RWPE2 (cell line): Measurements from ENCODE around the gene CPOX.

Experiments used
- ATAC-seq: fragments of 200-7000 bp; cut with Tn5 transposase; 3 replicates; pipeline ENCODE4 v1.9.1; 2021; ENCODE audit warnings: low read depth
- DNase-seq: peaks from one replicate; pipeline ENCODE4 v3.0.0-alpha.2; 2020; ENCODE audit warnings: low spot score
- H3K27ac ChIP-seq: fragments of 450-650 bp; 2 replicates; pipeline ENCODE4 v1.5.1; 2017; ENCODE audit warnings: mild to moderate bottlenecking; ENCODE audit not compliant: poor library complexity, severe bottlenecking
- H3K27me3 ChIP-seq: fragments of 250-450 bp; sonication (Bioruptor Pico); 2 replicates; pipeline ENCODE4 v1.5.1; 2021; ENCODE audit warnings: mild to moderate bottlenecking, moderate library complexity; ENCODE audit not compliant: insufficient read depth, poor library complexity, severe bottlenecking
- H3K36me3 ChIP-seq: fragments of 250-450 bp; sonication (Bioruptor Pico); 2 replicates; pipeline ENCODE4 v1.5.1; 2020; ENCODE audit warnings: low read depth, mild to moderate bottlenecking, moderate library complexity
- H3K4me1 ChIP-seq: fragments of 250-450 bp; sonication (Bioruptor Pico); 2 replicates; pipeline ENCODE4 v1.5.1; 2021; ENCODE audit warnings: mild to moderate bottlenecking, moderate library complexity; ENCODE audit not compliant: insufficient read depth, poor library complexity, severe bottlenecking
- H3K4me3 ChIP-seq: fragments of 250-450 bp; sonication (Bioruptor Pico); 2 replicates; pipeline ENCODE4 v1.5.1; 2021; ENCODE audit warnings: mild to moderate bottlenecking, moderate library complexity; ENCODE audit not compliant: severe bottlenecking
- H3K9me3 ChIP-seq: fragments of 250-450 bp; sonication (Bioruptor Pico); 2 replicates; pipeline ENCODE4 v1.5.1; 2021; ENCODE audit warnings: mild to moderate bottlenecking, moderate library complexity; ENCODE audit not compliant: severe bottlenecking
- CTCF ChIP-seq: fragments of 450-650 bp; IDR thresholded peaks from one replicate; pipeline ENCODE4 v1.5.1; 2017; ENCODE audit warnings: mild to moderate bottlenecking, moderate library complexity; ENCODE audit not compliant: poor library complexity, severe bottlenecking

The CPOX gene

GRCh38 chr3:98600412-98601095 lies 7.1 kb upstream of the CPOX start:
- no peak for ATAC-seq
- no peak for DNase-seq
- TF ChIP-seq CTCF, result no peak

GRCh38 chr3:98599647-98600411 lies 6.4 kb upstream of the CPOX start:
- Histone ChIP-seq H3K9me3 (no peaks in the 10 kb centered on the region), H3K4me3 (no peak overlapping the region), H3K27me3 (no peaks in the 10 kb centered on the region), H3K27ac (no peak overlapping the region), H3K36me3 (no peaks in the 10 kb centered on the region), H3K4me1 (no peaks in the 10 kb centered on the region)
- no peak for TF ChIP-seq CTCF
- DNase-seq, result no peak
- ATAC-seq, result no peak

More at GRCh38 chr3:98600412-98601095, 7.1 kb upstream of the CPOX start:
- Histone ChIP-seq H3K36me3 (no peaks in the 10 kb centered on the region), H3K9me3 (no peaks in the 10 kb centered on the region), H3K4me1 (no peaks in the 10 kb centered on the region), H3K27ac (no peak overlapping the region), H3K4me3 (no peak overlapping the region), H3K27me3 (no peaks in the 10 kb centered on the region)

GRCh38 chr3:98598492-98598891 lies 5.1 kb upstream of the CPOX start:
- no peak for TF ChIP-seq CTCF
- no peaks in the 10 kb centered on the region for H3K9me3 ChIP-seq
- no peak overlapping the region for H3K27ac ChIP-seq
- no peaks in the 10 kb centered on the region for H3K4me1 ChIP-seq
- DNase-seq (no peak), ATAC-seq (no peak)
- no peaks in the 10 kb centered on the region for H3K27me3 ChIP-seq
- no peaks in the 10 kb centered on the region for H3K36me3 ChIP-seq
- no peak overlapping the region for H3K4me3 ChIP-seq

- no peaks in the 10 kb centered on the region for H3K27me3 ChIP-seq
- no peaks in the 10 kb centered on the region for H3K9me3 ChIP-seq
- no peak for ATAC-seq
- no peak overlapping the region for H3K4me3 ChIP-seq
- H3K4me1 ChIP-seq, result no peaks in the 10 kb centered on the region
- peak; percentile 76 for TF ChIP-seq CTCF
- no peak overlapping the region for H3K27ac ChIP-seq
- H3K36me3 ChIP-seq, result no peaks in the 10 kb centered on the region
- DNase-seq, result no peak
These were observed 3.4 kb upstream of the CPOX start for GRCh38 chr3:98596541-98597500.
